K562 treated with DMSO at 1 percent for 12 hours (cell line): ENCODE data around the gene DDX52. TPM values are rescaled to one million over a fixed set of nuclear protein-coding genes. Genes with fewer than 3 reads are reported as not detected.

ENCODE experiments used
- total RNA-seq: library from RNA; unstranded; fragments of 300-600 nt; gene quantifications from 2 replicates; pipeline ENCODE4 v1.2.3, GENCODE V29; 2022; ENCODE audit not compliant: insufficient read depth

DDX52 gene
- total RNA-seq = 7.4 and 14.2 TPM in 2 replicates

GRCh38 chr17:37643118-37643766, at the start of gene DDX52:
Gene DDX52 (minus strand): TSS chr17:37643446. CDS start chr17:37643420, 26 bp downstream.

GRCh38 chr17:37609170-37610040, 33.8 kb downstream of the DDX52 start, which contains the start of gene SYNRG:
Gene SYNRG (minus strand): TSS chr17:37609418. CDS start chr17:37609355, 63 bp downstream.

Other genes with a start within 250 kb of the DDX52 start
- gene ACACA, start 236.6 kb downstream of the DDX52 start, total RNA-seq = 10.9 and 33.2 TPM in 2 replicates
- 6.7 and 15.1 TPM in 2 replicates for gene TADA2A, start 236.6 kb downstream of the DDX52 start, total RNA-seq
- gene DUSP14, start 153.6 kb downstream of the DDX52 start, total RNA-seq = 30.3 and 36.6 TPM in 2 replicates
- gene SYNRG, start 34.0 kb downstream of the DDX52 start, total RNA-seq = 6.8 and 30.6 TPM in 2 replicates
- not detected in 2 replicates for gene HNF1B, start 101.6 kb upstream of the DDX52 start, total RNA-seq